ENCODE measurements around the gene NCS1.
A peak's percentile ranks its signal among the peaks of the same experiment; 100 is the strongest.

NCS1 gene

GRCh38 chr9:130149031-130149430 lies 23.2 kb upstream of the NCS1 start:
- no peak for DNase-seq

- DNase-seq, result no peak
Measured at GRCh38 chr9:130149654-130150286, 22.4 kb upstream of the NCS1 start.

GRCh38 chr9:130150779-130151382 lies 21.3 kb upstream of the NCS1 start:
- no peak for DNase-seq

GRCh38 chr9:130154816-130155215 lies 17.4 kb upstream of the NCS1 start:
- no peak for DNase-seq

- DNase-seq, result no peak
Measured at GRCh38 chr9:130155647-130156046, 16.6 kb upstream of the NCS1 start.

- DNase-seq, result no peak
Measured at GRCh38 chr9:130156672-130157071, 15.5 kb upstream of the NCS1 start.

- DNase-seq, result no peak
Measured at GRCh38 chr9:130157079-130157478, 15.1 kb upstream of the NCS1 start.

- no peak for DNase-seq
Measured at GRCh38 chr9:130158001-130158400, 14.2 kb upstream of the NCS1 start.

GRCh38 chr9:130159057-130159456 lies 13.1 kb upstream of the NCS1 start:
- DNase-seq, result no peak

- no peak for DNase-seq
Measured at GRCh38 chr9:130159915-130160670, 12.1 kb upstream of the NCS1 start.

GRCh38 chr9:130160862-130161470 lies 11.2 kb upstream of the NCS1 start:
- no peak for DNase-seq

- DNase-seq, result no peak
Measured at GRCh38 chr9:130165579-130165978, 6.6 kb upstream of the NCS1 start.

- no peak for DNase-seq
Measured at GRCh38 chr9:130166399-130166798, 5.8 kb upstream of the NCS1 start.

- no peak for DNase-seq
Measured at GRCh38 chr9:130167927-130168326, 4.3 kb upstream of the NCS1 start.

- no peak for DNase-seq
Measured at GRCh38 chr9:130171226-130172148, 717 bp upstream of the NCS1 start.

- peak; percentile 63 for DNase-seq
Measured at GRCh38 chr9:130172858-130173665, 858 bp downstream of the NCS1 start.

- no peak for DNase-seq
Measured at GRCh38 chr9:130173666-130173983, 1.4 kb downstream of the NCS1 start.

- no peak for DNase-seq
Measured at GRCh38 chr9:130174025-130174424, 1.8 kb downstream of the NCS1 start.

- DNase-seq, result no peak
Measured at GRCh38 chr9:130174920-130175321, 2.7 kb downstream of the NCS1 start.

- no peak for DNase-seq
Measured at GRCh38 chr9:130175355-130175754, 3.2 kb downstream of the NCS1 start.

- DNase-seq, result no peak
Measured at GRCh38 chr9:130176760-130177159, 4.6 kb downstream of the NCS1 start.

Data from activated gamma-delta T cell (primary cell).